Endothelial cell of umbilical vein (primary cell): ENCODE data around the gene ZNF407. TPM values are rescaled to one million over a fixed set of nuclear protein-coding genes. Genes with fewer than 3 reads are reported as not detected.

Experiments
- BruUV-seq: library from RNA; stranded (reverse); fragments of 400-500 nt; replicated peaks from 2 replicates; lab custom pipeline; 2021; lab: Mats Ljungman, UMichigan
- CTCF ChIA-PET: fragments of 300-600, 350-600 bp; sonication (Branson Sonifier 250); formaldehyde crosslinking; loops from one replicate; lab custom pipeline; 2021; ENCODE audit warnings: antibody characterized with exemption, inconsistent platforms; lab: Charles Lee
- POLR2A ChIA-PET: fragments of 300-600, 350-600 bp; sonication (Branson Sonifier 250); formaldehyde crosslinking; loops from one replicate; lab custom pipeline; 2021; ENCODE audit warnings: antibody characterized with exemption, inconsistent platforms; lab: Charles Lee
- DNase-seq: peaks from one replicate; pipeline ENCODE4 v3.0.0-alpha.2; 2011; ENCODE audit warnings: low read depth, low spot score
- FAIRE-seq: peaks from 2 replicates; lab custom pipeline; 2011; peaks lifted over from hg19 to GRCh38; lab: Jason Lieb, UNC
- H2AFZ ChIP-seq: 2 replicates; pipeline ENCODE4 v1.6.0; 2012; ENCODE audit warnings: low read depth, low read length, control low read depth, inconsistent platforms
- H3K27ac ChIP-seq: 2 replicates; pipeline ENCODE4 v1.5.1; 2011; ENCODE audit warnings: low read depth, mild to moderate bottlenecking, control low read depth, low read length, moderate library complexity; ENCODE audit not compliant: insufficient read depth
- H3K27me3 ChIP-seq, 2 experiments: 2 replicates each; pipeline versions ENCODE4 v1.6.0 to v1.6.1; 2011; ENCODE audit warnings: low read length in 2 of 2, mixed read lengths in 1 of 2; ENCODE audit not compliant: control insufficient read depth in 2 of 2, insufficient read depth in 2 of 2
- H3K36me3 ChIP-seq, 2 experiments: 2 replicates in 1 of 2; 3 replicates in 1 of 2; pipeline ENCODE4 v1.5.1; 2011; ENCODE audit warnings: low read length in 2 of 2, mild to moderate bottlenecking in 1 of 2, moderate library complexity in 1 of 2; ENCODE audit not compliant: control insufficient read depth in 2 of 2, insufficient read depth in 2 of 2; ENCODE audit errors: extremely low read depth in 1 of 2
- H3K4me1 ChIP-seq: 3 replicates; pipeline ENCODE4 v1.5.1; 2011; ENCODE audit warnings: mild to moderate bottlenecking, low read length; ENCODE audit not compliant: control insufficient read depth, insufficient read depth; ENCODE audit errors: extremely low read depth
- H3K4me2 ChIP-seq: 2 replicates; pipeline ENCODE4 v1.6.1; 2011; ENCODE audit warnings: low read length, control low read depth, mixed read lengths; ENCODE audit not compliant: insufficient read depth
- H3K4me3 ChIP-seq, 3 experiments: fragments of 200-600 bp in 1 of 3; sonication (generic), shearing (Covaris generic) in 1 of 3; replicated peaks in 1 of 3; 2 replicates each; pipeline ENCODE4 v1.5.1; 2011 to 2016; ENCODE audit warnings: control low read depth in 3 of 3, low read length in 3 of 3, mild to moderate bottlenecking in 2 of 3, inconsistent platforms in 1 of 3, low read depth in 1 of 3, moderate library complexity in 1 of 3; ENCODE audit not compliant: insufficient read depth in 1 of 3
- H3K79me2 ChIP-seq: 2 replicates; pipeline ENCODE4 v1.6.0; 2012; ENCODE audit warnings: low read length, inconsistent platforms; ENCODE audit not compliant: control insufficient read depth, insufficient read depth
- H3K9ac ChIP-seq: replicated peaks from 2 replicates; pipeline ENCODE3; 2011; ENCODE audit warnings: low read length, control low read depth; ENCODE audit not compliant: insufficient read depth; ENCODE audit errors: extremely low read depth
- H3K9me1 ChIP-seq: replicated peaks from 3 replicates; pipeline ENCODE4 v1.6.0; 2011; ENCODE audit warnings: mild to moderate bottlenecking, low read length; ENCODE audit not compliant: control insufficient read depth, insufficient read depth; ENCODE audit errors: extremely low read depth
- H3K9me3 ChIP-seq: replicated peaks from 2 replicates; pipeline ENCODE4 v1.5.1; 2012; ENCODE audit warnings: low read length, inconsistent platforms; ENCODE audit not compliant: control insufficient read depth, insufficient read depth
- H4K20me1 ChIP-seq: replicated peaks from 2 replicates; pipeline ENCODE3; 2011; ENCODE audit warnings: mild to moderate bottlenecking, low read length; ENCODE audit not compliant: control insufficient read depth, insufficient read depth; ENCODE audit errors: extremely low read depth
- CTCF ChIP-seq, 2 donors: IDR thresholded peaks; 1 replicate in 1 of 2; 2 replicates in 1 of 2; pipeline ENCODE4 v1.5.1; 2011; ENCODE audit warnings: low read length in 2 of 2, mild to moderate bottlenecking in 2 of 2, moderate library complexity in 2 of 2, control low read depth in 1 of 2, inconsistent platforms in 1 of 2, low read depth in 1 of 2; ENCODE audit not compliant: insufficient read depth in 1 of 2; ENCODE audit errors: extremely low read depth in 1 of 2
- EZH2 ChIP-seq: IDR thresholded peaks from 2 replicates; pipeline ENCODE4 v1.6.1; 2012; ENCODE audit warnings: borderline replicate concordance, low read depth, mild to moderate bottlenecking, moderate library complexity, low read length, inconsistent platforms; ENCODE audit not compliant: severe bottlenecking
- FOS ChIP-seq: IDR thresholded peaks from 2 replicates; pipeline ENCODE4 v1.6.1; 2011; ENCODE audit warnings: mild to moderate bottlenecking, low read length, moderate library complexity, borderline replicate concordance; ENCODE audit not compliant: insufficient read depth
- GATA2 ChIP-seq: IDR thresholded peaks from 2 replicates; pipeline ENCODE4 v1.7.0; 2011; ENCODE audit warnings: low read depth, mild to moderate bottlenecking, moderate library complexity, mixed read lengths, low read length; ENCODE audit not compliant: insufficient read length, insufficient read depth
- JUN ChIP-seq: IDR thresholded peaks from 2 replicates; pipeline ENCODE4 v1.6.1; 2011; ENCODE audit warnings: borderline replicate concordance, low read depth; ENCODE audit not compliant: insufficient read length, insufficient read depth
- MAX ChIP-seq: IDR thresholded peaks from 2 replicates; pipeline ENCODE4 v1.6.1; 2011; ENCODE audit not compliant: insufficient read depth, insufficient read length
- MYC ChIP-seq: IDR thresholded peaks from one replicate; pipeline ENCODE4 v1.6.1; 2011; ENCODE audit warnings: mild to moderate bottlenecking, low read depth, low read length
- POLR2A ChIP-seq: IDR thresholded peaks from 2 replicates; pipeline ENCODE4 v1.6.1; 2012; ENCODE audit warnings: low read depth, mild to moderate bottlenecking, control low read depth, low read length
- POLR2AphosphoS5 ChIP-seq: IDR thresholded peaks from 2 replicates; pipeline ENCODE4 v1.6.1; 2012; ENCODE audit warnings: low read depth, mild to moderate bottlenecking, control low read depth, low read length, moderate library complexity; ENCODE audit not compliant: insufficient read depth
- dilution Hi-C: fragments of 300-500 bp; cut with MboI; formaldehyde crosslinking; loops from one replicate; pipeline ENCODE4 v1.15.0; 2019; ENCODE audit warnings: low sequenced_read_pairs; ENCODE audit not compliant: extremely low pct_ligation_motif_present
- intact Hi-C: fragments of 100-400 bp; cut with micrococcal nuclease; formaldehyde crosslinking; loops from one replicate; pipeline ENCODE4 v1.10.0; 2022
- polyA plus RNA-seq, 4 experiments: library from polyadenylated mRNA; depleted of rRNA in 3 of 4; stranded (reverse) in 3 of 4; unstranded in 1 of 4; fragments of >200 nt; gene quantifications; 2 replicates each; pipeline versions ENCODE4 v1.2.1 to v1.2.3, GENCODE V29; 2011 to 2012; ENCODE audit warnings: missing spikeins in 1 of 4
- total RNA-seq: library from RNA; stranded (reverse); gene quantifications from 2 replicates; pipeline ENCODE4 v1.2.3, GENCODE V29; 2021

Gene ZNF407
- total and polyA plus RNA-seq, 2 donors (not counting 3 experiments of a cell fraction or from before 2014, with no cell fraction given), result 3.8 to 20.1 TPM

GRCh38 chr18:74892066-74892627 lies 294.5 kb downstream of the ZNF407 start:
- intact Hi-C loops, result no loop called here
- H3K4me3 ChIP-seq, result no peak overlapping the region
- no peaks in the 10 kb centered on the region for H3K27me3 ChIP-seq
- no peaks in the 10 kb centered on the region for H3K79me2 ChIP-seq
- H4K20me1 ChIP-seq, result no peaks in the 10 kb centered on the region
- no peak overlapping the region for H3K9ac ChIP-seq
- FAIRE-seq (no peak), DNase-seq (no peak)
- ChIA-PET CTCF (no interaction called here), POLR2A (no interaction called here)
- H3K4me2 ChIP-seq, result no peak overlapping the region
- H2AFZ ChIP-seq, result no peak overlapping the region
- no peaks in the 10 kb centered on the region for H3K9me1 ChIP-seq
- dilution Hi-C loops, result no loop called here
- no TSS peak for BruUV-seq
- no peaks in the 10 kb centered on the region for H3K36me3 ChIP-seq
- TF ChIP-seq FOS (no peak), EZH2 (no peak), JUN (no peak), GATA2 (no peak), MYC (no peak), CTCF (IDR thresholded peaks at IDR 0.05; ENCODE audit: extremely low read depth in 1 of 2, insufficient read depth in 1 of 2, low read depth in 1 of 2, low read length in 2 of 2) (no peak), POLR2AphosphoS5 (no peak), MAX (no peak), POLR2A (no peak)
- H3K4me1 ChIP-seq, result no peaks in the 10 kb centered on the region
- H3K27ac ChIP-seq, result no peak overlapping the region
- no peaks in the 10 kb centered on the region for H3K9me3 ChIP-seq
